ENCODE data around the gene OSBP2.

OSBP2 gene

DNA sequence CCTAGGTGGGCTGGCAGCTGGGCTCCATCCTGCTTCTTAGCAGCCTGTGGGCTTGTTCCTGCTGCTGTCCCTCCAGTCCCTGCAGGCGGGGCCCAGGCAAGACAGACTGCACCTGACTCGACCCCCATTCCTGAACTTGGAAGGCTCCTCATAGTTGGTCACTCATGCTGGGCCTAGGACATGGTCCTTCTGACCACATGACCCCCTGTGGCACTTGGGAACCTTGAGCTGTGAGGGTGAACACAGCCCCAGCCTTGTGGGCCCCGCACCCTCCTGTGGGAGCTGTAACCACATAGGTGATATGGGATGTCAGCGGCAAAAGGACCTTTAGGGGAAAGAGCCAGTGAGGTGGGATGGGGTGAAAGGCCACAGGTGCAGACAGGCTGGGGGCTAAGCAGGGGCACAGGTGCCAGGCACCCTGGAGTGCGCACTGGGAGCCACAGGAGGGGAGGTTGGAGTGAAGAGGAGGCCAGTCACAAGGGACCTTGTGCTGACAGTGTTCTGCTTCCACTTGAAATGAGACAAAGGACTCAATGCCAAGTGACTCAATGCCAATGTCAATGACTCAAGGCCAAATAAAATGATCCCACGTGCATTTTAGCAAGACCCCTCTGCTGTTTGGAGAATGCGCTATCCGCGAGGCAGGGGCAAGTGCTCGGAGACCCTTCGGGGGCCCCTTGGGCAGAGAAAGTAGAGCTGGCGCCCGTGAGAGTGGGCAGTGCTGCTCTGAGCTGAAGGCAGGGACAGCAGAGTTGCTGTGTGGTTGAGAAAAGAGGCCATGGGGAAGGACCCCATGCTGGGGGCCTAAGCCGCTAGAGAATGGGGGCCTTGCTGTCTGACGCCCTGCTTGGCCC lies 183.2 kb downstream of the OSBP2 start:
- Mint-ChIP-seq H3K27ac (no peak overlapping the region), H3K27me3 (no peaks in the 10 kb centered on the region)

GRCh38 chr22:30878516-30879414 lies 184.1 kb downstream of the OSBP2 start:
- Mint-ChIP-seq H3K9me3 (no peaks in the 10 kb centered on the region), H3K4me3 (no peak overlapping the region), H3K36me3 (no peaks in the 10 kb centered on the region), H3K4me1 (no peaks in the 10 kb centered on the region), H3K27ac (no peak overlapping the region), H3K27me3 (no peaks in the 10 kb centered on the region)
- CTCF ChIA-PET: interaction anchor here (0.7 to 1.0 kb wide), 2 partner anchors 11 to 12 kb away, joined by 3 to 4 read pairs; no protein-coding TSS in a partner anchor
- no peak for DNase-seq

More for the DNA sequence above, 183.2 kb downstream of the OSBP2 start:
- CTCF ChIA-PET: no interaction called here
- H3K4me3 Mint-ChIP-seq: no peak overlapping the region
- H3K9me3 Mint-ChIP-seq: no peaks in the 10 kb centered on the region
- H3K36me3 Mint-ChIP-seq: no peaks in the 10 kb centered on the region
- H3K4me1 Mint-ChIP-seq: no peaks in the 10 kb centered on the region
- DNase-seq: no peak

GRCh38 chr22:30879415-30879797 lies 184.7 kb downstream of the OSBP2 start:
- CTCF ChIA-PET: interaction anchor here (0.7 to 1.0 kb wide), 2 partner anchors 10 to 11 kb away, joined by 3 to 4 read pairs; no protein-coding TSS in a partner anchor
- no peaks in the 10 kb centered on the region for H3K4me1 Mint-ChIP-seq
- H3K27ac Mint-ChIP-seq: no peak overlapping the region
- no peak for DNase-seq
- no peaks in the 10 kb centered on the region for H3K9me3 Mint-ChIP-seq
- no peaks in the 10 kb centered on the region for H3K36me3 Mint-ChIP-seq
- no peak overlapping the region for H3K4me3 Mint-ChIP-seq
- H3K27me3 Mint-ChIP-seq: no peaks in the 10 kb centered on the region

GRCh38 chr22:30880181-30880601 lies 185.5 kb downstream of the OSBP2 start:
- H3K36me3 Mint-ChIP-seq: no peaks in the 10 kb centered on the region
- no peak for DNase-seq
- H3K4me3 Mint-ChIP-seq: no peak overlapping the region
- H3K27me3 Mint-ChIP-seq: no peaks in the 10 kb centered on the region
- H3K4me1 Mint-ChIP-seq: no peaks in the 10 kb centered on the region
- no peak overlapping the region for H3K27ac Mint-ChIP-seq
- H3K9me3 Mint-ChIP-seq: no peaks in the 10 kb centered on the region
- CTCF ChIA-PET: no interaction called here

- no peaks in the 10 kb centered on the region for H3K9me3 Mint-ChIP-seq
- H3K27ac Mint-ChIP-seq: no peak overlapping the region
- H3K27me3 Mint-ChIP-seq: no peaks in the 10 kb centered on the region
- no peak overlapping the region for H3K4me3 Mint-ChIP-seq
- H3K36me3 Mint-ChIP-seq: no peaks in the 10 kb centered on the region
- DNase-seq: no peak
- CTCF ChIA-PET: no interaction called here
- H3K4me1 Mint-ChIP-seq: no peaks in the 10 kb centered on the region
Observed at GRCh38 chr22:30880847-30881246, 186.2 kb downstream of the OSBP2 start.

- CTCF ChIA-PET: no interaction called here
- Mint-ChIP-seq H3K27ac (no peak overlapping the region), H3K9me3 (no peaks in the 10 kb centered on the region), H3K27me3 (no peaks in the 10 kb centered on the region), H3K36me3 (no peaks in the 10 kb centered on the region), H3K4me1 (no peaks in the 10 kb centered on the region), H3K4me3 (no peak overlapping the region)
- no peak for DNase-seq
Observed at GRCh38 chr22:30881361-30882183, 186.9 kb downstream of the OSBP2 start.

GRCh38 chr22:30882184-30882717 lies 187.6 kb downstream of the OSBP2 start:
- CTCF ChIA-PET: no interaction called here
- H3K4me1 Mint-ChIP-seq: no peaks in the 10 kb centered on the region
- DNase-seq: no peak
- H3K27ac Mint-ChIP-seq: no peak overlapping the region
- no peak overlapping the region for H3K4me3 Mint-ChIP-seq
- no peaks in the 10 kb centered on the region for H3K27me3 Mint-ChIP-seq
- H3K9me3 Mint-ChIP-seq: no peaks in the 10 kb centered on the region
- no peaks in the 10 kb centered on the region for H3K36me3 Mint-ChIP-seq

- no peak overlapping the region for H3K4me3 Mint-ChIP-seq
- H3K27ac Mint-ChIP-seq: no peak overlapping the region
- no peaks in the 10 kb centered on the region for H3K4me1 Mint-ChIP-seq
- H3K9me3 Mint-ChIP-seq: no peaks in the 10 kb centered on the region
- DNase-seq: no peak
- no peaks in the 10 kb centered on the region for H3K27me3 Mint-ChIP-seq
- H3K36me3 Mint-ChIP-seq: no peaks in the 10 kb centered on the region
- CTCF ChIA-PET: no interaction called here
Observed at GRCh38 chr22:30882974-30883533, 188.4 kb downstream of the OSBP2 start.

DNA sequence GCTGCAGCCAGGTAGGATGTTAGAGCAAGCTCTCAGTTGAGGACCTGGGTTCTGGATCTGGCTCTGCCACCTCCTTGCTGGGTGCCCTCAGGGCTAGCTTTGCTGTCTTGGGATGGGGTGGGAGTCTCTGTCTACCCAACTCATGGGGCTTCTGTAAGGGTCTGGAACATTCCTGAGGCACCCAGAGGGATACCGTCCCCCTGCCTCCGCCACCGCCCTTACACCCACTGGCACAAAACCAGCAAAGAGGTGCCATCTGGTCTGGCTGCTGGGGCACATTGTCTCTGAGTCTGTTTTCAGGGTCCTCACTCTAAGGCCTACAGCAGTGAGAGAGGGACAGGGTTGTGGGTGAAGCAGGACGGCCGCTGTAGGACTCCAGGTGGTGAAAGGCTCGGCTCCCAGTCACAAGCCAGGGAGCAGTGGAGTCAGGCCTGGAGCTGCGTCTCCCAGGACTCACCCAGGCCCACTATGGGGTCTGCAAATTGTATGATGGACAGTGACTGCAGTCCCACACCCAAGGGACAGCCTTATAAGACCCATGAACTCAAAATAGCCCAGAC lies 189.0 kb downstream of the OSBP2 start:
- no peak for DNase-seq
- CTCF ChIA-PET: no interaction called here
- H3K27ac Mint-ChIP-seq: no peak overlapping the region
- no peaks in the 10 kb centered on the region for H3K4me1 Mint-ChIP-seq
- H3K9me3 Mint-ChIP-seq: no peaks in the 10 kb centered on the region
- no peaks in the 10 kb centered on the region for H3K36me3 Mint-ChIP-seq
- no peaks in the 10 kb centered on the region for H3K27me3 Mint-ChIP-seq
- H3K4me3 Mint-ChIP-seq: no peak overlapping the region

- Mint-ChIP-seq H3K4me3 (no peak overlapping the region), H3K27ac (no peak overlapping the region), H3K4me1 (no peaks in the 10 kb centered on the region), H3K9me3 (no peaks in the 10 kb centered on the region), H3K27me3 (no peaks in the 10 kb centered on the region), H3K36me3 (no peaks in the 10 kb centered on the region)
- DNase-seq: no peak
- CTCF ChIA-PET: no interaction called here
Observed at GRCh38 chr22:30884211-30885000, 189.7 kb downstream of the OSBP2 start.

DNA sequence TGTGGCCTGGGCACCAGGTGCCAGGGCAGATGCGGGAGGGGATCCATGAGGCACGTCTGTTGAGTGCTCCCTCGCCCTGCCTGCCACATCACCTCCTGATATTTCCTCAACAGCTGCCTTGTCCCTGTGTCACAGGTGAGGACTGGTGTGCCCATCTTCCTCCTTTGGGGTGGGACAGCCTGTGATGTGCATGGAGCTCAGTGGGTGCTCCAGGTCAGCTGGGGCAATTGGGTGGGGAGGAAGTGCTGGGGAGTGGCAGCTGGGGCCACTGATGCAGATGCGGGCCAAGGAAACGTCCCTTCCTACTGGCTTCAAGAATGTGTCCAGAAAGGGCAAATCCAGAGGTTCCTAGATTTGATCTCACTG lies 190.3 kb downstream of the OSBP2 start:
- Mint-ChIP-seq H3K36me3 (no peaks in the 10 kb centered on the region), H3K4me3 (no peak overlapping the region), H3K9me3 (no peaks in the 10 kb centered on the region), H3K27me3 (no peaks in the 10 kb centered on the region), H3K27ac (no peak overlapping the region), H3K4me1 (no peaks in the 10 kb centered on the region)
- CTCF ChIA-PET: no interaction called here
- DNase-seq: no peak

DNA sequence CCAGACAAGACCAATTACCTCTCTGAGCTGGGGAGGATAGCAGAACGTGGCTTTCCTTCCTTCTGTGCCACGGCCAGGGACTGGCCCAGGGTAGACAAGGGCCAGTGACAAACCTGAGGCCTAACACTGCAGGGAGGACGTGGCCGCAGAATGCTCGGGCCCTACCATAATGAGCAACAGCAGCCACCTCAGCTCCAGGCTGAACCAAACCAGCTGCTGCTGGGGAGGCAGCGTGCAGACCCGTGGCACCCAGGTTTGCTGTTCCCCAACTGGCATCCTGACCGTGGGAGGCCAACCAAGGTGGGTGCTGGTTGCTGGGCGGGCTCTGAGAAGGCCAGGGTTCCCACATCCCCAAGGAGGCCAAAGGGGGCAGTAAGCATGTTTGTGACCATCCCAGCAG lies 190.9 kb downstream of the OSBP2 start:
- Mint-ChIP-seq H3K4me1 (no peaks in the 10 kb centered on the region), H3K9me3 (no peaks in the 10 kb centered on the region), H3K36me3 (no peaks in the 10 kb centered on the region), H3K4me3 (no peak overlapping the region), H3K27me3 (no peaks in the 10 kb centered on the region), H3K27ac (no peak overlapping the region)
- CTCF ChIA-PET: no interaction called here
- DNase-seq: no peak

DNA sequence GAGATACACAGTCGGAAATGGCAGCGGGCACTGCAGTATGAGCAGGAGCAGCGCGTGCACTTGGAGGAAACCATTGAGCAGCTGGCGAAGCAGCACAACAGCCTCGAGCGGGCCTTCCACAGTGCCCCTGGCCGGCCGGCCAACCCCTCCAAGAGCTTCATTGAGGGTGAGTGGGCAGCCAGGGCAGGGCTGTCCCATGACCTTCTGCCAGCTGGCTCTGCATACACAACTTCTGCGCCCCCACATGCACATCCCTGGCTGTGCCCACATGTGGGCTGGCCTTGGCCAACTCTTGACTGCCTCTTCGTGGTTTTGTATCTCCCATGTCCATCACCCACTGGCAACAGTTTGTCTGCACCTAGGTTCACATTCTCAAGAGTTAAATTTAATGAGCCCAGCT lies 192.8 kb downstream of the OSBP2 start:
- no peaks in the 10 kb centered on the region for H3K9me3 Mint-ChIP-seq
- H3K27me3 Mint-ChIP-seq: no peaks in the 10 kb centered on the region
- peaks cover 6% of the 10 kb centered on the region for H3K4me1 Mint-ChIP-seq
- H3K4me3 Mint-ChIP-seq: no peak overlapping the region
- no peaks in the 10 kb centered on the region for H3K36me3 Mint-ChIP-seq
- CTCF ChIA-PET: interaction anchor here (0.9 kb wide), 1 partner anchor 115 kb away, joined by 3 read pairs; no protein-coding TSS in a partner anchor
- DNase-seq: no peak
- H3K27ac Mint-ChIP-seq: no peak overlapping the region

Data from activated naive CD4-positive, alpha-beta T cell treated with anti-CD3 and anti-CD28 coated beads, Interleukin-2, amount 10 ng/mL, durations not matched to agents 7 days and 5 days (primary cell).